Spleen (tissue), 7 donors: Measurements from ENCODE around the gene PPM1H.

ENCODE experiments used
- CTCF ChIP-seq, 11 experiments: fragments of 200-600 bp in 7 of 11; fragments of 450-650 bp in 4 of 11; sonication (generic) in 4 of 11; IDR thresholded peaks in 8 of 11; conservative IDR thresholded peaks in 3 of 11; 1 replicate in 7 of 11; 2 replicates in 4 of 11; pipeline versions ENCODE4 v1.4.0 to v1.8.0; 2016 to 2021; ENCODE audit warnings: antibody characterized with exemption in 11 of 11, inconsistent platforms in 4 of 11, mild to moderate bottlenecking in 1 of 11
- POLR2A ChIP-seq, 3 donors: fragments of 450-650 bp; IDR thresholded peaks; one replicate each; pipeline ENCODE4 v1.5.1; 2017; ENCODE audit warnings: antibody characterized with exemption in 3 of 3, mild to moderate bottlenecking in 1 of 3
- donor health status: DM: no; HTN: no; CAD: no; lungs with moderate emphysema.
- donor health status: DM: no; HTN: no; CAD: no.
- donor health status: DM: no; HTN: no; CAD: no.

DNA sequence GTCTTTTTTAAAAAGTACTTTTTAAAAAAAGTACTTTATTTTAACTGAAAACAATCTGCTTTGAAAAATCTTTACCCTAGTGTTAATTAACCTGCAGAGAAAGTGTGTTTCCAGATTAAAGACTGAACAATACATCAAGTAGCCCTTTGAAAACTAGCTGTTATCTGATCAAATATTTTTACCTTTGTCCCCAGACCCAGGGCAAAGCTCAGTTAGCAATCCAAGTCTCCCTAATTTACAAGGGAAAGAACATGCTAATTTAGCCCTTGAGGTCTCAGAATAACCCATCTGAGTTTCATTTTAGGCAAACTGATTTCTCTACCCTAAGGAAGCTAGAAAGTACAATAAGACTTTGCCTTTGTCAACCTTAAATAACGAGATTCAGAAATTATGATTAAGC is 91.2 kb downstream of the PPM1H start:
- TF ChIP-seq CTCF (IDR thresholded peaks at IDR 0.05 in 8 of 11, conservative IDR thresholded peaks at IDR 0.05 in 3 of 11) (no peak), POLR2A (IDR thresholded peaks at IDR 0.05) (no peak)
